ENCODE results near the gene TMCC1.

DNA sequence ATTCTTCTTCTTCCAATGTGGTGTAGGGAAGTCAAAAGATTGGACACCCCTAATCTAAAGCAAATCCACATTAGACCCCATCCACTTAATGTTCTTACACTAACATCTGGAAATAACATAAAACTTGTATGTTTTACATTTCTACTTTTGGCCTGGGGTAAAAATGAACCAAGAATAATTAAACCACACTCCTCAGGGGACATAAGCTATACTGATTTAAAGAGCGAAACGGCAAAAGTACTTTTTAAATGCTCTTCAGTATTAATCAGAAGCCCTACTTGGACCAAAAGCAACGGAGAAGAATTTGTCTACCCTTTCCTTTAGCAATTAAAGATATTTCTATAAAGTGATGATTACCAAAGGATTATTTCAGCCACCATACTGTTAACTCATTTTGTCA lies 123.9 kb downstream of the TMCC1 start:
- TF ChIP-seq, protein P1, sequence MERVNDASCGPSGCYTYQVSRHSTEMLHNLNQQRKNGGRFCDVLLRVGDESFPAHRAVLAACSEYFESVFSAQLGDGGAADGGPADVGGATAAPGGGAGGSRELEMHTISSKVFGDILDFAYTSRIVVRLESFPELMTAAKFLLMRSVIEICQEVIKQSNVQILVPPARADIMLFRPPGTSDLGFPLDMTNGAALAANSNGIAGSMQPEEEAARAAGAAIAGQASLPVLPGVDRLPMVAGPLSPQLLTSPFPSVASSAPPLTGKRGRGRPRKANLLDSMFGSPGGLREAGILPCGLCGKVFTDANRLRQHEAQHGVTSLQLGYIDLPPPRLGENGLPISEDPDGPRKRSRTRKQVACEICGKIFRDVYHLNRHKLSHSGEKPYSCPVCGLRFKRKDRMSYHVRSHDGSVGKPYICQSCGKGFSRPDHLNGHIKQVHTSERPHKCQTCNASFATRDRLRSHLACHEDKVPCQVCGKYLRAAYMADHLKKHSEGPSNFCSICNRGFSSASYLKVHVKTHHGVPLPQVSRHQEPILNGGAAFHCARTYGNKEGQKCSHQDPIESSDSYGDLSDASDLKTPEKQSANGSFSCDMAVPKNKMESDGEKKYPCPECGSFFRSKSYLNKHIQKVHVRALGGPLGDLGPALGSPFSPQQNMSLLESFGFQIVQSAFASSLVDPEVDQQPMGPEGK (CRISPR knock-in tag; IDR thresholded peaks at IDR 0.05; ENCODE audit: borderline replicate concordance) = no peak
- no peak for TF ChIP-seq ZFP3 (CRISPR knock-in tag; IDR thresholded peaks at IDR 0.05)
- TF ChIP-seq ZFP30 (CRISPR knock-in tag; IDR thresholded peaks at IDR 0.05) = no peak
- TF ChIP-seq, protein P2, sequence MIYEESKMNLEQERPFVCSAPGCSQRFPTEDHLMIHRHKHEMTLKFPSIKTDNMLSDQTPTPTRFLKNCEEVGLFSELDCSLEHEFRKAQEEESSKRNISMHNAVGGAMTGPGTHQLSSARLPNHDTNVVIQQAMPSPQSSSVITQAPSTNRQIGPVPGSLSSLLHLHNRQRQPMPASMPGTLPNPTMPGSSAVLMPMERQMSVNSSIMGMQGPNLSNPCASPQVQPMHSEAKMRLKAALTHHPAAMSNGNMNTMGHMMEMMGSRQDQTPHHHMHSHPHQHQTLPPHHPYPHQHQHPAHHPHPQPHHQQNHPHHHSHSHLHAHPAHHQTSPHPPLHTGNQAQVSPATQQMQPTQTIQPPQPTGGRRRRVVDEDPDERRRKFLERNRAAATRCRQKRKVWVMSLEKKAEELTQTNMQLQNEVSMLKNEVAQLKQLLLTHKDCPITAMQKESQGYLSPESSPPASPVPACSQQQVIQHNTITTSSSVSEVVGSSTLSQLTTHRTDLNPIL (CRISPR knock-in tag; IDR thresholded peaks at IDR 0.05; ENCODE audit: low read depth) = no peak
- TF ChIP-seq OSR1 (CRISPR knock-in tag; IDR thresholded peaks at IDR 0.05) = no peak
- TF ChIP-seq, protein P3, sequence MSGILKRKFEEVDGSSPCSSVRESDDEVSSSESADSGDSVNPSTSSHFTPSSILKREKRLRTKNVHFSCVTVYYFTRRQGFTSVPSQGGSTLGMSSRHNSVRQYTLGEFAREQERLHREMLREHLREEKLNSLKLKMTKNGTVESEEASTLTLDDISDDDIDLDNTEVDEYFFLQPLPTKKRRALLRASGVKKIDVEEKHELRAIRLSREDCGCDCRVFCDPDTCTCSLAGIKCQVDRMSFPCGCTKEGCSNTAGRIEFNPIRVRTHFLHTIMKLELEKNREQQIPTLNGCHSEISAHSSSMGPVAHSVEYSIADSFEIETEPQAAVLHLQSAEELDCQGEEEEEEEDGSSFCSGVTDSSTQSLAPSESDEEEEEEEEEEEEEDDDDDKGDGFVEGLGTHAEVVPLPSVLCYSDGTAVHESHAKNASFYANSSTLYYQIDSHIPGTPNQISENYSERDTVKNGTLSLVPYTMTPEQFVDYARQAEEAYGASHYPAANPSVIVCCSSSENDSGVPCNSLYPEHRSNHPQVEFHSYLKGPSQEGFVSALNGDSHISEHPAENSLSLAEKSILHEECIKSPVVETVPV (CRISPR knock-in tag; IDR thresholded peaks at IDR 0.05) = no peak
- TF ChIP-seq PPARA (CRISPR knock-in tag; IDR thresholded peaks at IDR 0.05; ENCODE audit: borderline replicate concordance) = no peak
- TF ChIP-seq, protein P4, sequence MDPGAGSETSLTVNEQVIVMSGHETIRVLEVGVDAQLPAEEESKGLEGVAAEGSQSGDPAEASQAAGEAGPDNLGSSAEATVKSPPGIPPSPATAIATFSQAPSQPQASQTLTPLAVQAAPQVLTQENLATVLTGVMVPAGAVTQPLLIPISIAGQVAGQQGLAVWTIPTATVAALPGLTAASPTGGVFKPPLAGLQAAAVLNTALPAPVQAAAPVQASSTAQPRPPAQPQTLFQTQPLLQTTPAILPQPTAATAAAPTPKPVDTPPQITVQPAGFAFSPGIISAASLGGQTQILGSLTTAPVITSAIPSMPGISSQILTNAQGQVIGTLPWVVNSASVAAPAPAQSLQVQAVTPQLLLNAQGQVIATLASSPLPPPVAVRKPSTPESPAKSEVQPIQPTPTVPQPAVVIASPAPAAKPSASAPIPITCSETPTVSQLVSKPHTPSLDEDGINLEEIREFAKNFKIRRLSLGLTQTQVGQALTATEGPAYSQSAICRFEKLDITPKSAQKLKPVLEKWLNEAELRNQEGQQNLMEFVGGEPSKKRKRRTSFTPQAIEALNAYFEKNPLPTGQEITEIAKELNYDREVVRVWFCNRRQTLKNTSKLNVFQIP (CRISPR knock-in tag; IDR thresholded peaks at IDR 0.05; ENCODE audit: borderline replicate concordance, low read depth) = no peak
- no peak for TF ChIP-seq ZNF70 (CRISPR knock-in tag; IDR thresholded peaks at IDR 0.05)
